ENCODE data around the gene TOM1L1.

The TOM1L1 gene

GRCh38 chr17:55002458-55002857, 101.8 kb downstream of the TOM1L1 start:
- DNase-seq, result no peak

- no peak for DNase-seq
These were observed 103.8 kb downstream of the TOM1L1 start for GRCh38 chr17:55004484-55004883.

DNA sequence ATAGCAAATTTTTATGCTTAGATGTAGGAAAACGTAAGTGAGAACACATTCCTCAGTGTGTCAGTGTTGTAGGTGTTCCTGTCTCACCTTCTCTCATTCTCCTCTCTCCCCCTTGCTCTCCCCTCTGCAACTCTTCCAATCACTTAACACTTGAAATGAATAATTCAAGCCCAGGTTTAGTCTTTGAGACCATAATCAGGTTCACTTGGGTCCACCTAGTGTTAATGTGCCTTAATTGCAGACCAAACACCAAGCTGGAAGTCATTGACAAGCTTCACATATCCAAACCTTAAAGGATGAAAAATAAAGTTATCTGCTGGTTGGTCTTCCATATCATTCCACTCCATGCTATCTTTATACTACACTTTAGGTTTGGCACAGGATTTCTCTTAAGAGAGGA, 104.9 kb downstream of the TOM1L1 start:
- no peak for DNase-seq
